Measurements from ENCODE around the gene AKAP7.

Gene AKAP7

GRCh38 chr6:131134220-131134979 is 867 bp upstream of the AKAP7 start:
- no peak for DNase-seq (ENCODE audit: low read depth in 2 of 2, low spot score in 1 of 2)

- no peak for DNase-seq (ENCODE audit: low read depth in 2 of 2, low spot score in 1 of 2)
Observed at GRCh38 chr6:131134980-131135243, 355 bp upstream of the AKAP7 start.

GRCh38 chr6:131136021-131136786 is 937 bp downstream of the AKAP7 start:
- no peak for DNase-seq (ENCODE audit: low read depth in 2 of 2, low spot score in 1 of 2)

GRCh38 chr6:131139599-131139998 is 4.3 kb downstream of the AKAP7 start:
- DNase-seq (ENCODE audit: low read depth in 2 of 2, low spot score in 1 of 2) = no peak

GRCh38 chr6:131143319-131143718 is 8.1 kb downstream of the AKAP7 start:
- no peak for DNase-seq (ENCODE audit: low read depth in 2 of 2, low spot score in 1 of 2)

GRCh38 chr6:131146865-131147264 is 11.6 kb downstream of the AKAP7 start:
- DNase-seq (ENCODE audit: low read depth in 2 of 2, low spot score in 1 of 2) = no peak

- DNase-seq (ENCODE audit: low read depth in 2 of 2, low spot score in 1 of 2) = no peak
Observed at GRCh38 chr6:131156411-131156810, 21.1 kb downstream of the AKAP7 start.

GRCh38 chr6:131159578-131159977 is 24.3 kb downstream of the AKAP7 start:
- no peak for DNase-seq (ENCODE audit: low read depth in 2 of 2, low spot score in 1 of 2)

- DNase-seq (ENCODE audit: low read depth in 2 of 2, low spot score in 1 of 2) = no peak
Observed at GRCh38 chr6:131160254-131160758, 25.0 kb downstream of the AKAP7 start.

- no peak for DNase-seq (ENCODE audit: low read depth in 2 of 2, low spot score in 1 of 2)
Observed at GRCh38 chr6:131161987-131162386, 26.7 kb downstream of the AKAP7 start.

- no peak for DNase-seq (ENCODE audit: low read depth in 2 of 2, low spot score in 1 of 2)
Observed at GRCh38 chr6:131163886-131164285, 28.6 kb downstream of the AKAP7 start.

GRCh38 chr6:131164506-131164905 is 29.2 kb downstream of the AKAP7 start:
- no peak for DNase-seq (ENCODE audit: low read depth in 2 of 2, low spot score in 1 of 2)

GRCh38 chr6:131167773-131168172 is 32.5 kb downstream of the AKAP7 start:
- DNase-seq (ENCODE audit: low read depth in 2 of 2, low spot score in 1 of 2) = no peak

GRCh38 chr6:131169613-131170012 is 34.3 kb downstream of the AKAP7 start:
- DNase-seq (ENCODE audit: low read depth in 2 of 2, low spot score in 1 of 2) = no peak

GRCh38 chr6:131172222-131172621 is 37.0 kb downstream of the AKAP7 start:
- no peak for DNase-seq (ENCODE audit: low read depth in 2 of 2, low spot score in 1 of 2)

GRCh38 chr6:131173680-131174079 is 38.4 kb downstream of the AKAP7 start:
- DNase-seq (ENCODE audit: low read depth in 2 of 2, low spot score in 1 of 2) = no peak

GRCh38 chr6:131175564-131175963 is 40.3 kb downstream of the AKAP7 start:
- DNase-seq (ENCODE audit: low read depth in 2 of 2, low spot score in 1 of 2) = no peak

GRCh38 chr6:131177996-131178395 is 42.7 kb downstream of the AKAP7 start:
- no peak for DNase-seq (ENCODE audit: low read depth in 2 of 2, low spot score in 1 of 2)

- DNase-seq (ENCODE audit: low read depth in 2 of 2, low spot score in 1 of 2) = no peak
Observed at GRCh38 chr6:131182991-131183425, 47.7 kb downstream of the AKAP7 start.

GRCh38 chr6:131183427-131184095 is 48.3 kb downstream of the AKAP7 start:
- DNase-seq (ENCODE audit: low read depth in 2 of 2, low spot score in 1 of 2) = no peak

GRCh38 chr6:131191590-131191989 is 56.3 kb downstream of the AKAP7 start:
- no peak for DNase-seq (ENCODE audit: low read depth in 2 of 2, low spot score in 1 of 2)

GRCh38 chr6:131197716-131198115 is 62.4 kb downstream of the AKAP7 start:
- DNase-seq (ENCODE audit: low read depth in 2 of 2, low spot score in 1 of 2) = no peak

All from stimulated activated CD8-positive, alpha-beta memory T cell treated with anti-CD3 and anti-CD28 coated beads, Interleukin-4, amount 100 ng/mL, for 1 hour (primary cell).